ENCODE data around the gene AHNAK. TPM values are rescaled to one million over a fixed set of nuclear protein-coding genes. Genes with fewer than 3 reads are reported as not detected.

Gene AHNAK
- total RNA-seq, 1 donor: 474 TPM

- DNase-seq (ENCODE audit: low read depth): peak; percentile 91
- peak overlapping the region; percentile 7 for H3K4me3 ChIP-seq (ENCODE audit: low read depth, low read length)
- TF ChIP-seq CTCF (IDR thresholded peaks at IDR 0.05; ENCODE audit: insufficient read depth, low read depth, low read length): peak; percentile 69
Measured at GRCh38 chr11:62508336-62509058, 38.1 kb downstream of the AHNAK start.

DNA sequence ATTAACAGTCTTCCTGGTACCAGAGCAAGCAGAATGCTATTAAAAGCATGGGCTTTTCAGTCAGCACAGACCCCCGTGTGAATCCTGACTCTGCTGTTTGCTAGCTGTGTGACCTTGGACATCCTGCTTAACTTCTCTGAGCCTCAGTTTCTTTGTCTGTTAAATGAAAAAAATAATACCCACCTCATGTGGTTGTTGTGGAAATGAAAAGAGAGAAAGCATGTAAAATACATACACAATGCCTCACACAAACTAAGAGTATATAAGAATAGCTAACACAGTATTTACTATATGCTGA, 39.5 kb downstream of the AHNAK start:
- TF ChIP-seq CTCF (IDR thresholded peaks at IDR 0.05; ENCODE audit: insufficient read depth, low read depth, low read length): no peak
- DNase-seq (ENCODE audit: low read depth): no peak
- H3K4me3 ChIP-seq (ENCODE audit: low read depth, low read length): no peak overlapping the region

DNA sequence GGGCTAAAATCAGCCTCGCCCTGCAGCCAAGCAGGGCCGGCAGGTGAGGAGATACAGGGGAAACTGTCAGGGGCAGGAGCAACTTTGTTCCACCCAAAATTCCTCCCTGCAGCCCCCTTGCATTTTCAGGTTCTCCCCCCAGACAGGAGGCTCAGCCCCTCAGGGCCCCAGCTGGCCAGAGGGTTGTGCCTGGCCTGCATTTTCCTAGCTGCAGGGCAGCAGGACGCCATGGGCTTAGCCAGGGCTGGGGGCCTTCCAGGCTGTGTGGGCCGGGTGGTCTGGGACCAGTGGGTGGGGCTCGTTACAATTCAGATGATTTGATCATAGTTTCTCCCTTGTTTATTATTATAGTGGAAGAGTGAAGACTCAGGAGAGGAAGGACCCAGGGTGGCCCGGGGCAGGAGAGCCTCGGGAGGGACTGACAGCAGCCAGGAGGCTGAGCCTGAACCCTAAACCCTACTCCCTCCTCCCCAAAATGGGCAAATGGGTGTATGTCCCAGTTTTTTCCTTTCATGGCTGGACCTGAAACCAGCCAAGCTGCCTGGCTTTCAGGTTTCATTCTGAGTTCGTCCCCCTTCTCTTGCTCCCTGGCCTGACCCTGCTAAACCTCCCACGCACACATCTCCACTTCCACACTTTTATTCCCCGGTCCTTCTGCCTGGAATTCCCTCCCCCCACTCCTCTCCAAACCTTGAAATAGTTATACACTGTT, 40.0 kb downstream of the AHNAK start:
- no peak for TF ChIP-seq CTCF (IDR thresholded peaks at IDR 0.05; ENCODE audit: insufficient read depth, low read depth, low read length)
- DNase-seq (ENCODE audit: low read depth): no peak
- H3K4me3 ChIP-seq (ENCODE audit: low read depth, low read length): no peak overlapping the region

- DNase-seq (ENCODE audit: low read depth): peak; percentile 22
- peak overlapping the region; percentile 40 for H3K4me3 ChIP-seq (ENCODE audit: low read depth, low read length)
- no peak for TF ChIP-seq CTCF (IDR thresholded peaks at IDR 0.05; ENCODE audit: insufficient read depth, low read depth, low read length)
Measured at GRCh38 chr11:62505440-62506091, 41.0 kb downstream of the AHNAK start.

DNA sequence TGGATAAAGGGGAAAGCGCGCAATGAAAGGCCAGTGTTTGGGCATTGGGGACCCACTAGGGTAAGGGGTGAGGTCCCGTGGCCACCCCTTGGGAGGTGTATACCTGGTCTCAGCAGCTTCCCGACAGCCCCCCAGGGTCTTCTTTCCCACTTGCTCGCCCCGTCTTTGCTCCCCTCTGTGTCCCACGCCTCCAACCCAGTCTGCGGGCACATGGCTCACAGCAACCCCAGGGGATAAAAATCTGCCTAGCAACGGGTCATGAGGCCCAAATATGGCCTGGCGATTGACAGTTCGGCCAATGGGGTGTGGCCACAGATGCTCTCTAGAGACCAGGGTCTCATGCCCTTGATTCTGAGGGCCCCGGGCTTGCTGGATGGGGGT, 41.6 kb downstream of the AHNAK start:
- DNase-seq (ENCODE audit: low read depth): no peak
- H3K4me3 ChIP-seq (ENCODE audit: low read depth, low read length): peak overlapping the region; percentile 40
- TF ChIP-seq CTCF (IDR thresholded peaks at IDR 0.05; ENCODE audit: insufficient read depth, low read depth, low read length): no peak

GRCh38 chr11:62504158-62504973, 42.2 kb downstream of the AHNAK start:
- no peak for DNase-seq (ENCODE audit: low read depth)
- TF ChIP-seq CTCF (IDR thresholded peaks at IDR 0.05; ENCODE audit: insufficient read depth, low read depth, low read length): no peak
- no peak overlapping the region for H3K4me3 ChIP-seq (ENCODE audit: low read depth, low read length)
